WERI-Rb-1 (cell line): ENCODE measurements around the gene KCNT1.

Experiments
- DNase-seq: peaks from one replicate; pipeline ENCODE4 v3.0.0-alpha.2; 2020
- H3K27ac ChIP-seq: fragments of 250-450 bp; sonication (Bioruptor Pico); 2 replicates; pipeline ENCODE4 v1.5.1; 2020; ENCODE audit warnings: mild to moderate bottlenecking, moderate library complexity
- H3K27me3 ChIP-seq: fragments of 250-450 bp; sonication (Bioruptor Pico); 2 replicates; pipeline ENCODE4 v1.5.1; 2021; ENCODE audit warnings: mild to moderate bottlenecking, low read depth, moderate library complexity; ENCODE audit not compliant: insufficient read depth, severe bottlenecking
- H3K36me3 ChIP-seq: fragments of 250-450 bp; sonication (Bioruptor Pico); 2 replicates; pipeline ENCODE4 v1.5.1; 2020; ENCODE audit warnings: mild to moderate bottlenecking, moderate library complexity
- H3K4me3 ChIP-seq: 2 replicates; pipeline ENCODE4 v1.5.1; 2011; ENCODE audit warnings: low read depth, mild to moderate bottlenecking, control low read depth, low read length
- H3K9me3 ChIP-seq: fragments of 250-450 bp; sonication (Bioruptor Pico); 2 replicates; pipeline ENCODE4 v1.5.1; 2021; ENCODE audit warnings: mild to moderate bottlenecking, moderate library complexity; ENCODE audit not compliant: severe bottlenecking
- CTCF ChIP-seq: IDR thresholded peaks from 2 replicates; pipeline ENCODE4 v1.5.1; 2011; ENCODE audit warnings: low read depth, mild to moderate bottlenecking, control low read depth, inconsistent platforms, low read length

The KCNT1 gene

DNA sequence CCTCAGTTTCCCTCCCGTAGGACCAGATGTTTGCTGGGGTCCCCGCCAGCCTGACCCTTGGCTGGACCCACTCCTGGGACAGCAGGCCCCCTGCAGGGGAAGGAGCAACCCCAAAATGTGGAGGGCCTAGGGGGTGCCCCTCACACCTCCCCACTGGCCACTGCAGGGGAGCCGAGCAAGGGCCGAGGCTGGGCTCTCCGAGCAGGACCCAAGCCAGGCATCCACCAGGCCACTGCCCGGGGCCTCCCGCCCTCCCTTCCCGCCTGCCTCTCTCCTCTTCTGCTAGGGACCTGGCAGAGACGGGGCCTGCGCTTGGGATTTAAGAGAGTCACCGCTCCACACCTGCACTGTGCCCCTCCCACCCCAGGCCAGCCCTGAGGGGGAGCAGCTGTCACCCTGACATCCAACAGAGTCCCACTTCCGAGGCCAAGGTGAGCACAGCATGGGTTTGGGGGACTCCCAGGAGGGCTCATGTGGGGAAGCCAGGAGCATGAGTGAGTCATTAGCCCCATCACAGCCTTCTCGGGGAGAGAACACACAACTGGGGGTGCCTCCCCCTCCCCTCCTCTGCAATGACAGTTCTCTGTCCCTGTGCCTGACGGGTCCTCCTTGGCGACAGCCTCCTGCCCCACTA is 18.5 kb upstream of the KCNT1 start:
- no peaks in the 10 kb centered on the region for H3K36me3 ChIP-seq
- DNase-seq: no peak
- H3K27ac ChIP-seq: no peak overlapping the region
- no peaks in the 10 kb centered on the region for H3K9me3 ChIP-seq
- no peak overlapping the region for H3K4me3 ChIP-seq
- no peaks in the 10 kb centered on the region for H3K27me3 ChIP-seq
- TF ChIP-seq CTCF: no peak

DNA sequence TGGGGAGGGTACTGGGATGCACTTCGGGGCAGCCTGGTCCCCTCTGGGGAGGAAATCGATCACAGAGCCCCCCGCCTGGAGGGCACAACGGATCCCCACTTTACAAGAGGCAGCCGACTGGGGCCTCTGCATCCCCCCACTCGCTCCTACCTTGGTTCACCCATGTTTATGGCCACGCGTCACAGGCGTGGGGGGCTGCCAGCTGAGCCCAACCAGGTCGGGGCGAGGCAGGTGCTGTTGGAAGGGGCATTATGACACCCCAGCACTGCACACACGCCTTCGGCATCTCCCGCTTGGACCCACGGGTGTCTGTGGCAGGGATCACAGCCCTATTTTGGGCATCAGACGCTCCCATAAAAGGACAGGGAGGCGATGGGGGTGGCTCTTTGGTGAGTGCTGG is 17.3 kb upstream of the KCNT1 start:
- Histone ChIP-seq H3K27me3 (no peaks in the 10 kb centered on the region), H3K9me3 (no peaks in the 10 kb centered on the region), H3K27ac (no peak overlapping the region), H3K4me3 (no peak overlapping the region), H3K36me3 (no peaks in the 10 kb centered on the region)
- no peak for DNase-seq
- TF ChIP-seq CTCF: no peak

DNA sequence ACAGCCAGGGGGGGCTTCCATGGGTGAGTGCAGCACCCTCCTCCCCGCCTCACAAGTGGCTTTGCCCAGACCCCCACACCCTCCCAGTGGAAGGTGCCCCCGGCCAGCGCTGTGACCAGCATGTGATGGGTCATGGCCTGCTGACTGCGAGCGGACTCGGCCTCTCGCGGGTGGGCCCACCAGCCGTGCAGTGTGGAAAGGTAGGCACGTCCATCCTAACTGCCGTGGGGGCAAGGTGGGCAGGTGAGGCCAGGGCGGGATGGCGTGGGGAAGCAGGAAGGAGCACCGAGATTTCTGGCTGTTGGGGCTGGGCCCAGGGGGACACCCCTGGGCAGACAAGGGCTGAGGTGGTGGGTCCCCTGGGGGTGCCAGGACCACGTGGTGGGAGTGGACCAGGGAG is 14.8 kb upstream of the KCNT1 start:
- no peak for TF ChIP-seq CTCF
- Histone ChIP-seq H3K4me3 (no peak overlapping the region), H3K27me3 (no peaks in the 10 kb centered on the region), H3K36me3 (no peaks in the 10 kb centered on the region), H3K27ac (no peak overlapping the region), H3K9me3 (no peaks in the 10 kb centered on the region)
- no peak for DNase-seq

- no peaks in the 10 kb centered on the region for H3K36me3 ChIP-seq
- no peak overlapping the region for H3K27ac ChIP-seq
- H3K4me3 ChIP-seq: no peak overlapping the region
- TF ChIP-seq CTCF: no peak
- DNase-seq: no peak
- no peaks in the 10 kb centered on the region for H3K9me3 ChIP-seq
- no peaks in the 10 kb centered on the region for H3K27me3 ChIP-seq
Observed at GRCh38 chr9:135689011-135689410, 13.0 kb upstream of the KCNT1 start.

- H3K9me3 ChIP-seq: no peaks in the 10 kb centered on the region
- no peak for TF ChIP-seq CTCF
- no peak for DNase-seq
- no peak overlapping the region for H3K27ac ChIP-seq
- H3K27me3 ChIP-seq: no peaks in the 10 kb centered on the region
- H3K36me3 ChIP-seq: no peaks in the 10 kb centered on the region
- H3K4me3 ChIP-seq: no peak overlapping the region
Observed at GRCh38 chr9:135690836-135691570, 11.0 kb upstream of the KCNT1 start.
